Putamen (tissue), 1 donor: ENCODE results near the gene FOSL2.

Experiments used
- DNase-seq: peaks from one replicate; pipeline ENCODE4 v3.0.0-alpha.2; 2016; ENCODE audit warnings: low spot score

FOSL2 gene

DNA sequence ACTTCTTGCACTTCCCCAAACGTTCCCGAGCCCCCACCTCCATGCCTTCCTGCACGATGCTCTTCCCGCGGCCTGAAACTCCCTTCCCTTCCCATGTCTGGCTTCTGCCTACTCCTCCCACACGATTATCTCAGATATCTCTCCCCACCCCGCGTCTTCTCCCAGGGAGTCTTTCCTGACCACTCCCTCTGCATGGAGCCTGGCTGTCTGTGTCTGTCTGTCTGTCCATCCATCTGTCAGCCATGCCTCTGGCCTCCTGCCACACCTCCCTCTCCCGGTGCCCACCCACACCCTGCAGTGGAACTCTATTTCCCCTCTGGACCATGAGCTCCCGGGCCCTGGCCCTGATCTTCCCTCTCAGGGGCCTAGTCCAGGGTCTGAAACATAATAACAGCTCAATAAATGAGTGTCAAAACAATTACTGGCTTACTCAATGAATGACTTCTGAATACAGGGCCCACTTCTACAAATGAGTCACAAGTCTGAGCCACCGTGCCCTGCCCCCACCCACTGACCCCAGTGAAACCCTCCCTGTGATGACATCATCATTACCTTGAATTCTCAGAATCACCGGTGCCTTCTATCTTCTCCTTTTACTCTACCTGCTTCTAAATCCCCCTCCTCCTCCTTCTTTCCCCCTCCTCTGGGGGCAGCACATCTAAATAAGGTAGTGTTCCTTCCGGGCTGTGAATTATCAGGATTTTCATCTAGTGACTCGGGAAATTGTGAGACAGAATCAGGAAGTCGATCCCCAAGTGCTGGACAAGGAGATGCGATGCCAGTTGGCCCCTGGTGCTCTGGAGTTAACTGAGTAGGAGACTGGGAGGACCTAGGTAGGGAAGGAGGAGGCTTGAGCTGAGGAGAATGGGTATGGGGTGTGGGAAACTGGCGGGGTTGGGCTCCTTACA lies 57.1 kb downstream of the FOSL2 start:
- no peak for DNase-seq

DNA sequence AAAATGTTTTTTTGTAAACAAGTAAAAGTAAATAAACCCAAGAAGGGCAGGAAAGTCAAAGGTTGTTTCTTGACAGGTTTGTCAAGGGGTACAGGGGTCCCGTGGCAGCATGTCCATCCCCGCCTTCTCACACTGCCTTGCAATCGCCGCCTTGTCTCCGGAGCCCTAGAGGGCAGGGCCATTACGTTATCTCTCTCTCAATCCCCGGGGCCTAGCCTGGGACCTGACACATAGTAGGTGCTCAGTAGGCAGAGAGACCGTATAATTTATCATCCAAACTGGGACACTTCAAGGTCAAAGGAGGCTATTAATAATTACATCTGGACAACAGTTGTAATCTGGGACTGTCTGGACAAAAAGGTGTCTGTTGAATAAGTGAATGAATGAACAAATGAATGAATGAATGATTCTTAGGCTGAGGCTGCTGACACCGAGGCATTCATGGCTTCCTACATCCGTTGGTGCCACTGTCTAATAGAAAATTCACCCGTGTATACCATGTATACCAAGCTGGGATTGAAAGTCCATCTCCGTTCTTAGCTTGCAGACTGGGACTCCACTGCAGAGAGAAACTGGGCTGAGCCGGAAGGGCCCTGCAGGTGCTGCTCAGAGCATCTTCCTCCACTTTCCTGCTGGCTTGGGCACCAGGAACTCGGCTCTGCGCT lies 58.4 kb downstream of the FOSL2 start:
- DNase-seq: no peak

DNA sequence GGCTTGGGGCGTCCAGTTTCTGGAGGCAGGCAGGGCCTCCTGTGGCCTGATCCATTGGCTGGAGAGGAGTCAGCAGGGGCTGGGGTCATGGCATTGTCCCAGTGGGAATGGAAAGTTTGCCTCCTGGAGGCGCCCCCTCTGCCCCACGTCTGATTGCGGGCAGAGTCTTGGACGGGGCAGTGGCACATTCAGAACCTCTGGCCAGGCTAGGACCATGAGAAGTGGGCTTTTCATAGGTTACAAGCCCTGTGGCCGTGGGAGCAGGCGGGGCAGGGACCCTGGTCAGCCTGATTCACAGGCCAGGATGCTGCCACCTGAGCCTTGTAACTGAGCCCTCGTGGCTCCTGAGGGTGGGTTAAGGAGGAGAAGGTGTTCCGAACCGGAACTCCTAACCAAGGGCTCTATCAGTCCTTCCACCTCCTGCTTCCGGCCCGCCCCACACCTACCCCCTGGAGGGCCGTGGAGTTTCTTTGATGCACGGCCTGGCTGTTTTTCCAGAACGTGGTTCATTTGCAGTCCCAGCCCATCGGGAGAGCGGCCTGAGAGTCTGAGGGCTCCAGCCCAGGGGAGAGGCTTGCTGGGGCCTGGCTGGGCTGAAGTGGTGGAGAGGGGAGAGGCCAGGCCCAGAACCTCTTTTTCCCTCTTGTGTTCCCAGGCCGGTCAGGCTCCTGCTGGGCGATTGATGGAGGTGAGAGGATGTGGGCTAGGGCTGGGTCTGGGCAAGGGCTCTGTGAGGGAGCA lies 59.3 kb downstream of the FOSL2 start:
- DNase-seq: no peak

DNA sequence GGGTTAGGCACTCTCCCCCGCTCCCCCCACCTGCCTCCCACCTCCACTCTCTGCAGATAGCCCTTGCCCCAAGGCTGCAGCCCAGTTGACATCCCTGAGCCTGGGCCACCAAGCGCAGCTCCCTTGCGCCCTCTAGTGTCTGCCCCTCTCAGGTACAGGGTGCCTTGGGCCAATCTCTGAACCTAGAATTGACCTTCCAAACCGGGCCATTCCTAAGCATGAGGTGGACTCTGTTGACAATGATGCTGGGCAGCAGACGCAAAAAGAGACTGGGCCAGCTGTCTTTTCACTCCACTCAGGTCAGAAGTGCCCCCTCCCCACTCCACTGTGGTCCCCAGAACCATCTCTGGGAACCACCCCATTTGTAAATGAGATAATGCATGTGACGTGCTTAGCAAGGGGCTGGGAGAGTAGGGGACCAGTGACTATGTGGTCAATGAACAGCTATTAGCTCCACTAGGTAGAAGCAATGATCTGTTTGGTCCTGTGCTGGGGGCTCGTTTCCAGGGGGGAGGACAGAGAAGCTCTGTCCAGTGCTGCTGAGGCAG lies 60.0 kb downstream of the FOSL2 start:
- DNase-seq: no peak

DNA sequence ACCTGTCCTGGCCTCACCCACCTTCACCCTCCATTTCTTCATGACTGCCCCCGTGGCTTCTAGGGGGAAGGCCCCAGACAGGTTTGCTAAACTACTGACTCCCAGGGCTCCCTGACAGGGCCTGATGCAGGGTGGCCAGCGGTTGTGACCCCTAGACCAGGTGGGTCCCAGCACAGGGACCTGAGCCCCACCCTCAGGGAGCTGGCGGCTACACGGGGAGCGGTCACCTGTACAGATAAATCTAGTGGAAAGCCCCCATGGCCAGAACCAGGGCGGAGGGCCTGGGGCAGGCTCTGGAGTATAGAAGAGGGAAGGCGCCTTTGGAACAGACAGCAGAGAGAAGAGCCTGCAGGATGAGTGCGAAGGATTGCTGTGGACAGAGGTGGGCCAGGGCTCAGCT lies 60.7 kb downstream of the FOSL2 start:
- DNase-seq: no peak

DNA sequence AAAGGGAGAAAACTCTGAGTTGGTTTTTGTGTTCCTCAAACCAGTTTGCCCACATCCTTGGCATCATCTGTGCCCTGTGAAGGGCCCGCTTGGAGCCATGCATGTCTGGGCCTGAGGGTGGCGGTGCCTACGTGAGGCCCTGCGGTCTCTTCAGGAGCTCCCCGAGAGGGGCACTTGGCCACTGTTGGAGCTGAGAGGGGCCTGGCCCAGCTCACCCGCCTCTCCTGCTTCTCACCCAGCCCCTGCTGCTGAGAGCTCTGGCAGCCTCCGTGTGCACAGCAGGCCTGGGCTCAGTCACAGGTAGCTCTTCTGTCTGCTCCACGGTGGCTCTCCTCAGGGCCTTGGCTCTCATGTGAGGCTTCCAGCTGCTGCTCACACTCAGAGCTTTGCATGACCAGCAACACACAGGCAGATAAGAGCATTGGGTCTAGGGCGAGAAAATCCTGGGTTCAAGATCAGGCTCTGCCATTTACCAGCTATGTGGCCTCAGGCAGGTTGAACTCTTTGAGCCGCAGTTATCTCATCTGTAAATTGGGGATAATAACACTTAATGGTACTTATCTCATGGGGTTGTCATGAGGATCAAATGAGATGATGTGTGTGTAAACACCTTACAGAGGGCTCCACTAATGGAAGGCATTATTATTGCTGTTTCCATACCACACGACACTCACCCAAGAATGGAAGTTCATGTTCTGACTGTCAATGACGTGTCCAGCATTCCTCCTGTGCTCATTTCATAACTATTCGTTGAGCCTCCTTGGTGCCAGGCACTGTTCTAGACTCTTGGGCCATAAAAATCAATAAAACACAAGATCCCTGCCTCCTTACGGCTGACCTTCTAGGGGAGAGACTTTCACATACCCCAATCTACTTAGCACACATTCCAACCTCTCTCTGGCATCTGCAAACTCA lies 61.6 kb downstream of the FOSL2 start:
- no peak for DNase-seq

DNA sequence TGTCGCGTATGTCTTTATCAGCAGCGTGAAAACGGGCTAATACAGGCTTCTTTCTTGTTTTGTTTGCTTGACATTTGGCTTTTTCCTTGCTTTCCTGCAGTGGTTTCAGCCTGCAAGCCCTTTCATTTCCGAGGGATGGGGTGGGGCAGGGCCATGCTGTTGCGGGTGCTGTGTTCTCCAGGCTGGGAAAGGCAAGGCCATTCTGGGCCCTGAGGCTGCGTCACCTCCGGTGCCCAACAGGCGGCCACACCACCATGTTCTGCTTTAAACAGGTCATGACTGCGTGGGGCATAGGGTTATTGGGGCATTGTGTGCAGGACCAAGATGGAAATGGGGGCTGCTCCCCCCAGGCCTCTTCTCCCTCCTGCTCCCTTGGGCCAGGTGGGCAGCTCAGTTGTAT lies 64.6 kb downstream of the FOSL2 start:
- no peak for DNase-seq

DNA sequence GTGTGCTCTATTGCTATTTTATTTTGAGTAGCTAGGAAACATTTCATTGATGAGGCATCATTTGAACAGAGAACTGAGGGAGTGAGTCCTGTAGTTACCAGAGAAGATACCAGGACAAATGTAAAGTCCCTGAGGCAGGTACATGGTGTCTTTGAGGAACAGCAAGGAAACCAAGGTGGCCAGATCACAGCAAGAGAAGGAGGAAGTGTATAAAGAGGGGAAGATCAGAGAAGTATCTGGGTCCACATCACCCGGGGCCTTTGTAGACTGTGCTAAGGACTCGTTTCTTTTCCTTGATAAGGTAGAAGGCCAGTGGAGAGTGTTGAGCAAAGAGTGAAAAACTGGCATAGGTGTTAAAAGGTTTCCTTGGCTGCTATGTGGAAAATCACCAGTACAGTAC lies 68.4 kb downstream of the FOSL2 start:
- no peak for DNase-seq

DNA sequence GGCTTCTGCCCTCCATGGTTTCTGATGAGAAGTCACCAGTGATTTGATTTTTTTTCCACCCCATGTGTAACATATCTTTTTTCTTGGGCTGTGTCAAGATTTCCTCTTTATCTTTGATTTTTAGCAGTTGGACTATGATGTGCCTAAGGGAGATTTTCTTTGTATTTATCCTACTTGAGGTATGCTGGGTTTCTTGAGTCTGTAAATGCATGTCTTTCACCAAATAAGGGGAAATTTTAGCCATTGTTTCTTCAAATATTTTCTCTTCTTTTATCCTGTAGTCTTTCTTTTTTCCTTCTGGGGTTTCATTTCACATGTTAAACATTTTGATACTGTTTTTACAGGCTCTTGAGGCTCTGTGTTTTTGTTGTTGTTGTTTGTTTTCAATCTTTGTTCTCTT lies 69.5 kb downstream of the FOSL2 start:
- no peak for DNase-seq

DNA sequence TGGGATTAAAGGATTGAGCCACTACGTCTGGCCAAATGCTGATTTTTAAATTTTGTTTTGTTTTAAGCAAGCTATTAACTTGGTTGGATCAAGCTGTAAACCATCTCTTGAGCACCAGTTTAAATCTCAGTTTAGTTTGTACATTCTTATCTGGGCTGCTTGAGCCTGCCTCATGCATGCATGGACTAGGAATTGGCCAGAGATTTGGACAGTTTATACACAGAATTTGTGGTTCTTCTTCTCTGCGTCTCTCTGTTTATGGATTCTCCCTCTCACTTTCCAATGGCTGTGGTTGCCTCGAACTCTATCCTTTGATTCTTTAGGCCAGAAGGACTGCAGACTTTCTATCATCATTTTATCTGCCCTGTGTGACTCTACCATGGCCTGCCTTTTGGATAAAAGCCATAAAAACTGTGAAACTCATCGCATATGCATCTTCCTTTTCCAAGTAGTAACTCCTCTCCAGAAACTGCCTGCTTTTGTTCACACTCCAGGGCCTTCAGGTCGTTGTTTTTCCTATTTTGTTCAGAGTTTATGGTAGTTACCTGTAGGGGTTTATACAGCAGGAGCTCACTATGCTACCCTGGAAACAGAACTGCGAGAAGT lies 70.7 kb downstream of the FOSL2 start:
- DNase-seq: no peak

DNA sequence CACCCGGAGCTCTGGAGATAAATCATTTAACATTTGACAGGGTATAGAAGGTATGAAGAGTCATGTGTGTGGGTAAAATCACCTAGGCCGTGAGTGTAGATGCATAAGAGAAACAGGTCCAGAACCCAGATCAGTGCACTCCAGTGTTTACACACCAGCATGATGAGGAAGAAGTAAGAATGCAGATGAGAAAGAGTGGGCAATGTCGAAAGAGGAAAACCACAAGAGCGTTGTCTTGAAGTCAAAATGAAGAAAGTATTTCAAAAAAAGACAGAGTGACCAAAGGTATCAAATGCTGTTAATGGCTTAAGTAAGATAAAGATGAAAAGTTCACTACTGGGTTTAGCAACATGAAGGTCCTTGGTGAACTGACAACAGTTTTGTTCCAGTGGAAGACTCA lies 71.2 kb downstream of the FOSL2 start:
- no peak for DNase-seq

DNA sequence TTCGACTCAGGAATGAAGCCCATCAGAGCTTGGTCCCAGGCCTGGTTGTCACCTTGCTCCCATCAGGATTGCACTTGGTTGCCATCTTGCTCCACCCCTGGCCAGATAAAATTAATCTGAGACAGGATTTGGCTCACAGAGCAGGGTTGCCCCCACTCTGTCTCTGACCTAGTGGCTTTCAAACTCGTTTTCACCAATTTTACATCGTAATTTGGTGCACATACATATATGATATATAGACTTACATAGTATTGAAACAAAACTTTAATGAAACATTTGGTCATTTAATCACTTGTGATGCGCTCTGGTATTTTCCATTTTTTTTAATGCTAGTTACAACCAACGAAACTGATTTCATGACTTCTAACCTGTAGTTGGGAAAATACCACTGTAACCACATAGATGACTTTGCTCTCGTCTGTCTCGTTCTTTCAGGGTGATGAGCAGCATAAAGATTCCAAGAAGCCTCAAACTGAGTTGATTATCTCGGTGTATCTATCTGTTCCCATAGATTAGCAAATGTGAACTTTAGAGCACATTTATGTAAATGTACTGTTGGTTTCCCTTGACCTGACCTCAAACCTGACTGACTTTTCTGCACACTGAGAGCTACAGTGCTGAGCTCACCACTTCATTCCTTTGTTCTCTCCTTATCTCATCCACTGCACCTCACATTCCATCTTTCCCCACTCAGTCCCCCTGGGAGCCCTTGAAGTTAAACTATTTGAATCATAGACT lies 72.7 kb downstream of the FOSL2 start:
- no peak for DNase-seq
